ENCODE data around the gene SYNPO2. TPM values are rescaled to one million over a fixed set of nuclear protein-coding genes. Genes with fewer than 3 reads are reported as not detected.

The SYNPO2 gene
- total RNA-seq, 1 experiment from 2014 or later, result 0.28 TPM

DNA sequence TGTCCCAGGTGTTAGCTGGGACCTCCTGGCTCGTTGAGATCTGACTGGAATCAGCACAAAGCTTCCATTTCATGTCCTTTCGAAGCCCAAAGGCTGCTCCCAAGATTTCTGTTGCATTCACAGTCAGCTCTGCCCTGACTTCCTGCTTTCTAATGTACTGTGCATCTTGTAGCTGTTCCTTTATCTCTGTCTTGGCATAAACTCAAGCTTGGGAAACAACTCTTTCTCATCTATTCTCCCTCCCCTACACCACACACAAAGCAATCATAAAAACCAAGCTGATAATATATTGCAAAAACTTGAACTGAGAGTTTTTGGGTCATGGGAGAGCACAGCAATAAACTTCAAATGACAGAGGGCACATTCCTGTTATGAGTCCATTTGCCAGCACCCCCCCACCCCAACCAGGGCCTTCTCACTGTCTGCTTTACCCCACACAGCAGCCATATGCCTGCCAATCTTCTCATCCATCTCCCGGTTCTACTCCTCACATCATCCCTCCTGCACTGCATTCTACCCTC lies 76.3 kb downstream of the SYNPO2 start:
- intact Hi-C loops (cut with micrococcal nuclease; ENCODE audit: unreplicated experiment) (loop anchor here (5.0 kb wide), 2 partner anchors 193 to 223 kb away; no protein-coding TSS in a partner anchor), in situ Hi-C loops (cut with HindIII; ENCODE audit: low pct_unique_long_range_greater_than_20kb, low sequenced_read_pairs) (no loop called here)
- ChIA-PET CTCF (no interaction called here), POLR2A (no interaction called here)
- DNase-seq (ENCODE audit: low read depth, low spot score) (no peak), ATAC-seq (no peak)
- no TSS peak for BruUV-seq (replicated peaks)
- no peaks in the 10 kb centered on the region for H3K4me1 ChIP-seq (ENCODE audit: control insufficient read depth, insufficient read depth, low read length)
- H3K4me3 ChIP-seq (ENCODE audit: low read depth in 2 of 2, low read length in 2 of 2), result no peak overlapping the region
- H3K27ac ChIP-seq (ENCODE audit: low read length), result no peak overlapping the region
- TF ChIP-seq, protein P1, sequence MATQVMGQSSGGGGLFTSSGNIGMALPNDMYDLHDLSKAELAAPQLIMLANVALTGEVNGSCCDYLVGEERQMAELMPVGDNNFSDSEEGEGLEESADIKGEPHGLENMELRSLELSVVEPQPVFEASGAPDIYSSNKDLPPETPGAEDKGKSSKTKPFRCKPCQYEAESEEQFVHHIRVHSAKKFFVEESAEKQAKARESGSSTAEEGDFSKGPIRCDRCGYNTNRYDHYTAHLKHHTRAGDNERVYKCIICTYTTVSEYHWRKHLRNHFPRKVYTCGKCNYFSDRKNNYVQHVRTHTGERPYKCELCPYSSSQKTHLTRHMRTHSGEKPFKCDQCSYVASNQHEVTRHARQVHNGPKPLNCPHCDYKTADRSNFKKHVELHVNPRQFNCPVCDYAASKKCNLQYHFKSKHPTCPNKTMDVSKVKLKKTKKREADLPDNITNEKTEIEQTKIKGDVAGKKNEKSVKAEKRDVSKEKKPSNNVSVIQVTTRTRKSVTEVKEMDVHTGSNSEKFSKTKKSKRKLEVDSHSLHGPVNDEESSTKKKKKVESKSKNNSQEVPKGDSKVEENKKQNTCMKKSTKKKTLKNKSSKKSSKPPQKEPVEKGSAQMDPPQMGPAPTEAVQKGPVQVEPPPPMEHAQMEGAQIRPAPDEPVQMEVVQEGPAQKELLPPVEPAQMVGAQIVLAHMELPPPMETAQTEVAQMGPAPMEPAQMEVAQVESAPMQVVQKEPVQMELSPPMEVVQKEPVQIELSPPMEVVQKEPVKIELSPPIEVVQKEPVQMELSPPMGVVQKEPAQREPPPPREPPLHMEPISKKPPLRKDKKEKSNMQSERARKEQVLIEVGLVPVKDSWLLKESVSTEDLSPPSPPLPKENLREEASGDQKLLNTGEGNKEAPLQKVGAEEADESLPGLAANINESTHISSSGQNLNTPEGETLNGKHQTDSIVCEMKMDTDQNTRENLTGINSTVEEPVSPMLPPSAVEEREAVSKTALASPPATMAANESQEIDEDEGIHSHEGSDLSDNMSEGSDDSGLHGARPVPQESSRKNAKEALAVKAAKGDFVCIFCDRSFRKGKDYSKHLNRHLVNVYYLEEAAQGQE (IDR thresholded peaks at IDR 0.05; ENCODE audit: insufficient read depth in 1 of 2, low read depth in 2 of 2, low read length in 1 of 2), result no peak
- TF ChIP-seq POLR2AphosphoS5 (IDR thresholded peaks at IDR 0.05; ENCODE audit: low read depth, low read length), result no peak
- TF ChIP-seq SIN3A (IDR thresholded peaks at IDR 0.05; ENCODE audit: borderline replicate concordance, insufficient read depth, low read depth, low read length), result no peak
- TF ChIP-seq CTCF (IDR thresholded peaks at IDR 0.05), result no peak
- TF ChIP-seq TCF7L2 (IDR thresholded peaks at IDR 0.05; ENCODE audit: low read depth, low read length), result no peak
- no peaks in the 10 kb centered on the region for H3K27me3 ChIP-seq (ENCODE audit: control insufficient read depth, insufficient read depth, low read length)
- no peaks in the 10 kb centered on the region for H3K9me3 ChIP-seq (ENCODE audit: control insufficient read depth, insufficient read depth, low read depth, low read length)
- H3K36me3 ChIP-seq (ENCODE audit: control insufficient read depth, insufficient read depth, low read length), result no peaks in the 10 kb centered on the region

- TF ChIP-seq TCF7L2 (IDR thresholded peaks at IDR 0.05; ENCODE audit: low read depth, low read length) (no peak), CTCF (IDR thresholded peaks at IDR 0.05) (no peak), POLR2AphosphoS5 (IDR thresholded peaks at IDR 0.05; ENCODE audit: low read depth, low read length) (no peak), SIN3A (IDR thresholded peaks at IDR 0.05; ENCODE audit: borderline replicate concordance, insufficient read depth, low read depth, low read length) (no peak)
- TF ChIP-seq, protein P1 (IDR thresholded peaks at IDR 0.05; ENCODE audit: insufficient read depth in 1 of 2, low read depth in 2 of 2, low read length in 1 of 2), result no peak
- no peak for ATAC-seq
- ChIA-PET POLR2A (no interaction called here), CTCF (no interaction called here)
- no TSS peak for BruUV-seq (replicated peaks)
- H3K27ac ChIP-seq (ENCODE audit: low read length), result no peak overlapping the region
- DNase-seq (ENCODE audit: low read depth, low spot score), result no peak
- H3K27me3 ChIP-seq (ENCODE audit: control insufficient read depth, insufficient read depth, low read length), result no peaks in the 10 kb centered on the region
- intact Hi-C loops (cut with micrococcal nuclease; ENCODE audit: unreplicated experiment), result loop anchor here (5.0 kb wide), 2 partner anchors 195 to 225 kb away; no protein-coding TSS in a partner anchor
- H3K36me3 ChIP-seq (ENCODE audit: control insufficient read depth, insufficient read depth, low read length), result no peaks in the 10 kb centered on the region
- H3K4me1 ChIP-seq (ENCODE audit: control insufficient read depth, insufficient read depth, low read length), result no peaks in the 10 kb centered on the region
- H3K4me3 ChIP-seq (ENCODE audit: low read depth in 2 of 2, low read length in 2 of 2), result no peak overlapping the region
- in situ Hi-C loops (cut with HindIII; ENCODE audit: low pct_unique_long_range_greater_than_20kb, low sequenced_read_pairs), result no loop called here
- no peaks in the 10 kb centered on the region for H3K9me3 ChIP-seq (ENCODE audit: control insufficient read depth, insufficient read depth, low read depth, low read length)
Observed at GRCh38 chr4:118967393-118967792, 78.7 kb downstream of the SYNPO2 start.
